ENCODE measurements around the gene XYLB. TPM values are rescaled to one million over a fixed set of nuclear protein-coding genes. Genes with fewer than 3 reads are reported as not detected.

Gene XYLB
- total RNA-seq, 2 experiments from 2014 or later, result 5.3 to 7.2 TPM

- H3K4me2 ChIP-seq (ENCODE audit: low read length), result no peak overlapping the region
Measured at GRCh38 chr3:38392604-38393163, 46.1 kb downstream of the XYLB start.

GRCh38 chr3:38396239-38396638 lies 49.7 kb downstream of the XYLB start:
- Histone ChIP-seq H3K36me3 (ENCODE audit: insufficient read depth, low read length) (no peaks in the 10 kb centered on the region), H3K4me2 (ENCODE audit: low read length) (no peak overlapping the region), H3K4me1 (ENCODE audit: insufficient read depth, low read length, poor library complexity, severe bottlenecking) (no peaks in the 10 kb centered on the region), H3K79me2 (ENCODE audit: insufficient read depth, low read depth, low read length) (no peaks in the 10 kb centered on the region), H3K4me3 (ENCODE audit: low read depth, low read length, poor library complexity, severe bottlenecking) (no peak overlapping the region), H3K9me3 (ENCODE audit: low read length) (no peaks in the 10 kb centered on the region), H3K27ac (ENCODE audit: low read depth, low read length, poor library complexity, severe bottlenecking) (no peak overlapping the region), H4K20me1 (ENCODE audit: insufficient read depth, low read length) (no peaks in the 10 kb centered on the region), H3K9me2 (ENCODE audit: insufficient read depth, low read length) (no peaks in the 10 kb centered on the region), H2AFZ (ENCODE audit: low read length) (no peak overlapping the region)
- ChIA-PET POLR2A (no interaction called here), CTCF (ENCODE audit: unreplicated experiment) (no interaction called here)
- no TSS peak for BruUV-seq (replicated peaks)
- TF ChIP-seq CTCF (conservative IDR thresholded peaks at IDR 0.05; ENCODE audit: low read length), result no peak
- no peak for TF ChIP-seq EZH2phosphoT487 (IDR thresholded peaks at IDR 0.05; ENCODE audit: borderline replicate concordance, low read depth, low read length)
- no peak for DNase-seq (ENCODE audit: low spot score)
- intact Hi-C loops (cut with micrococcal nuclease; ENCODE audit: unreplicated experiment), result no loop called here

More at GRCh38 chr3:38392604-38393163, 46.1 kb downstream of the XYLB start:
- POLR2A ChIA-PET, result no interaction called here
- no peaks in the 10 kb centered on the region for H3K9me3 ChIP-seq (ENCODE audit: low read length)
- no peak for DNase-seq (ENCODE audit: low spot score)
- no TSS peak for BruUV-seq (replicated peaks)
- no peak overlapping the region for H3K4me3 ChIP-seq (ENCODE audit: low read depth, low read length, poor library complexity, severe bottlenecking)
- H2AFZ ChIP-seq (ENCODE audit: low read length), result no peak overlapping the region
- no peaks in the 10 kb centered on the region for H3K79me2 ChIP-seq (ENCODE audit: insufficient read depth, low read depth, low read length)
- CTCF ChIA-PET (ENCODE audit: unreplicated experiment), result no interaction called here
- intact Hi-C loops (cut with micrococcal nuclease; ENCODE audit: unreplicated experiment), result no loop called here
- no peaks in the 10 kb centered on the region for H3K4me1 ChIP-seq (ENCODE audit: insufficient read depth, low read length, poor library complexity, severe bottlenecking)
- H4K20me1 ChIP-seq (ENCODE audit: insufficient read depth, low read length), result no peaks in the 10 kb centered on the region
- H3K9me2 ChIP-seq (ENCODE audit: insufficient read depth, low read length), result no peaks in the 10 kb centered on the region
- no peaks in the 10 kb centered on the region for H3K36me3 ChIP-seq (ENCODE audit: insufficient read depth, low read length)
- H3K27ac ChIP-seq (ENCODE audit: low read depth, low read length, poor library complexity, severe bottlenecking), result no peak overlapping the region
- TF ChIP-seq EZH2phosphoT487 (IDR thresholded peaks at IDR 0.05; ENCODE audit: borderline replicate concordance, low read depth, low read length) (no peak), CTCF (conservative IDR thresholded peaks at IDR 0.05; ENCODE audit: low read length) (no peak)

GRCh38 chr3:38396861-38397260 lies 50.3 kb downstream of the XYLB start:
- no peak overlapping the region for H3K27ac ChIP-seq (ENCODE audit: low read depth, low read length, poor library complexity, severe bottlenecking)
- no peak overlapping the region for H2AFZ ChIP-seq (ENCODE audit: low read length)
- no TSS peak for BruUV-seq (replicated peaks)
- H3K4me3 ChIP-seq (ENCODE audit: low read depth, low read length, poor library complexity, severe bottlenecking), result no peak overlapping the region
- no peaks in the 10 kb centered on the region for H3K9me2 ChIP-seq (ENCODE audit: insufficient read depth, low read length)
- H3K4me2 ChIP-seq (ENCODE audit: low read length), result no peak overlapping the region
- CTCF ChIA-PET (ENCODE audit: unreplicated experiment), result no interaction called here
- POLR2A ChIA-PET, result interaction anchor here (1.1 kb wide), 1 partner anchor 12 kb away, joined by 3 read pairs; no protein-coding TSS in a partner anchor
- no peaks in the 10 kb centered on the region for H3K4me1 ChIP-seq (ENCODE audit: insufficient read depth, low read length, poor library complexity, severe bottlenecking)
- intact Hi-C loops (cut with micrococcal nuclease; ENCODE audit: unreplicated experiment), result no loop called here
- H3K9me3 ChIP-seq (ENCODE audit: low read length), result no peaks in the 10 kb centered on the region
- H3K79me2 ChIP-seq (ENCODE audit: insufficient read depth, low read depth, low read length), result no peaks in the 10 kb centered on the region
- no peaks in the 10 kb centered on the region for H3K36me3 ChIP-seq (ENCODE audit: insufficient read depth, low read length)
- H4K20me1 ChIP-seq (ENCODE audit: insufficient read depth, low read length), result no peaks in the 10 kb centered on the region
- no peak for TF ChIP-seq CTCF (conservative IDR thresholded peaks at IDR 0.05; ENCODE audit: low read length)
- no peak for TF ChIP-seq EZH2phosphoT487 (IDR thresholded peaks at IDR 0.05; ENCODE audit: borderline replicate concordance, low read depth, low read length)
- no peak for DNase-seq (ENCODE audit: low spot score)

Measured in OCI-LY7 (cell line).